GM12864 (cell line): ENCODE results near the gene FXYD6.

Source experiments
- DNase-seq: peaks from one replicate; pipeline ENCODE4 v3.0.0-alpha.2; 2011; ENCODE audit warnings: low read depth
- H3K4me3 ChIP-seq: 2 replicates; pipeline ENCODE4 v1.5.1; 2011; ENCODE audit warnings: mild to moderate bottlenecking, low read depth, low read length, control low read depth
- TF ChIP-seq, protein P1 (sequence below): IDR thresholded peaks from 2 replicates; pipeline ENCODE4 v1.5.1; 2011; ENCODE audit warnings: low read depth, mild to moderate bottlenecking, moderate library complexity, low read length, control low read depth, inconsistent platforms; ENCODE audit errors: missing control alignments

Gene FXYD6

DNA sequence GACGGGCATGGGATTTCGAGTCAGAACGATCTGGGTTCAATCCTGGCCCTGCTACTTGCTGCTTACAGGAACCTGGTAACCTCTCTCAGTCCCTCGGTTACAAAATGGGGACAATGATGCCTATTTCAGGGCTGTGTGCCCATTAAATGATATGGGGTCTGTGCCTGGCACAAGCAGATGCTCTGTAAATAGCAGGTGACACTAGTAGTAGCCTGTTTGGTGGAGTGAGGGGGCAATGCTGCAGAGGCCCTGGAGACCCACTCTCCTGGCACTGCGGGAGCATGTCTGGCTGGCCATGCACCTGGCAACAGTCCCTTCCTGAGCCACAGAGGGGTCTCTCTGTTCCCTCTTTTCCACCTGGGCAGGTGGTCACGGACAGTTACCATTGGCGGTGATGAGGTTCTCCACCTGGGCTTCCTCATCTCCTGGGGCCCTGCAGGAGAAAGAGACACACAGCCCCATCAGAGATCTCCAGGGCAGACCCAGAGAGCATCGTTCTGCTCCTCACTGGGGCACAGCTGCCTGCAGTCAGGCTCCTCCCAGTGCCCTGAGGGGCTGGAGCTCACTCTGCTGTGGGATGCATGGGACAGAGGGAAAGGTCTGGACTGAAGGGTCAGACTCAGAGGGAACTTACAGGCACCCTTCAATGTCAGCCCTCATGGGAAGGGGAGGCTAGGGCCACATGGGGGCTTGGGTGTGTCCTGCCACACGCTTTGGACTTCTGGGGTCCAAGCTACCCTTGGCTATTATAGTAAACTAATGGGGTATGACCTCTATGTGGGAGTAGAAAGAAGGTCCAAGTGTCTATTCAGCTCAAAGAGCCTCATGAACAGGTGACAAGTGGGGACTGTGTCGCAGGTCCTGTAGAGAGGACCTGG lies 36.3 kb downstream of the FXYD6 start:
- TF ChIP-seq, protein P1, sequence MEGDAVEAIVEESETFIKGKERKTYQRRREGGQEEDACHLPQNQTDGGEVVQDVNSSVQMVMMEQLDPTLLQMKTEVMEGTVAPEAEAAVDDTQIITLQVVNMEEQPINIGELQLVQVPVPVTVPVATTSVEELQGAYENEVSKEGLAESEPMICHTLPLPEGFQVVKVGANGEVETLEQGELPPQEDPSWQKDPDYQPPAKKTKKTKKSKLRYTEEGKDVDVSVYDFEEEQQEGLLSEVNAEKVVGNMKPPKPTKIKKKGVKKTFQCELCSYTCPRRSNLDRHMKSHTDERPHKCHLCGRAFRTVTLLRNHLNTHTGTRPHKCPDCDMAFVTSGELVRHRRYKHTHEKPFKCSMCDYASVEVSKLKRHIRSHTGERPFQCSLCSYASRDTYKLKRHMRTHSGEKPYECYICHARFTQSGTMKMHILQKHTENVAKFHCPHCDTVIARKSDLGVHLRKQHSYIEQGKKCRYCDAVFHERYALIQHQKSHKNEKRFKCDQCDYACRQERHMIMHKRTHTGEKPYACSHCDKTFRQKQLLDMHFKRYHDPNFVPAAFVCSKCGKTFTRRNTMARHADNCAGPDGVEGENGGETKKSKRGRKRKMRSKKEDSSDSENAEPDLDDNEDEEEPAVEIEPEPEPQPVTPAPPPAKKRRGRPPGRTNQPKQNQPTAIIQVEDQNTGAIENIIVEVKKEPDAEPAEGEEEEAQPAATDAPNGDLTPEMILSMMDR = no peak
- DNase-seq = no peak
- H3K4me3 ChIP-seq = no peak overlapping the region

DNA sequence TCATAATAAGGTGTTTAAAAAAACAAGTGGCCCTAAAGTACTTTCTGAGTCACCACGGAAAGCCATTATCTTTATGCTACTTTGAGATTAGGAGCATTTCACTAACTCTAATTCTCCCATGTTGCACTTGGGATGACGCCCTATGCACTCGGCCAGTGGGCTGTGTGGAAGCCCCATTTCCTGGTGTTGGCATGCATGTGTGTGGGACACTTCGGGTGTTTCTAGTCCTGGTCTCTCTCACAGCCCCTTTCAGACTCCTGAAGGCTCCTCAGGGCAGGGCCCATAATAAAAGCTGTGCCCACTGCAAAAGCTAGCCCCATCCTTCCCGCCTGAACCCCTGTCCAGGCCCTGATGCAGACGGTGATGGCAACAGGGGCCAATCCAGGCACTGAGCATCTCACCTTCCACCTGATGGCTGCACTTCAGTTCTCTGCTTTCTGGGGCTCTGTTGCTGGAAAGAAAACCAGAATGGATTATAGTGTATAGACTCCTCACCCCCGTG lies 37.0 kb downstream of the FXYD6 start:
- TF ChIP-seq, protein P1 = no peak

DNA sequence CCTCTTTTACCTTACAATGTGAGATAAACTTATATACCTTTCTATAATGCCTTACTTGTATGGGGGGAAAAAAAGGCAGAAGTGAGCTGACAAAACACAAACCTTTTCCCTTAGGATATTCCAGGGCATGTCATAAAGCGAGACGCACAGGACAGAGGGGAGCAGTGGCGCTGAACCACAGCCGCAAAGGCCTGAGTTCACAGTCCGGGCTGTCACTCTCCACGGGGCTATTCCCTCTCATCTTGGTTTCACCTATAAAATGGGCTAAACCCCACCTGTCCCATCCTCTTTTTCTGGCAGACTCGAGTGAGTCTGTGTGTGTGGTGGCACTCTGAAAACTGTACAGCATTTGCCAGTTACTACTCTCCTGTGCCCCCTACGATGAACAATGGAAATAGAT lies 37.6 kb downstream of the FXYD6 start:
- no peak overlapping the region for H3K4me3 ChIP-seq
- TF ChIP-seq, protein P1 = no peak
- no peak for DNase-seq

More for the DNA sequence above, 37.0 kb downstream of the FXYD6 start:
- no peak overlapping the region for H3K4me3 ChIP-seq
- no peak for DNase-seq

DNA sequence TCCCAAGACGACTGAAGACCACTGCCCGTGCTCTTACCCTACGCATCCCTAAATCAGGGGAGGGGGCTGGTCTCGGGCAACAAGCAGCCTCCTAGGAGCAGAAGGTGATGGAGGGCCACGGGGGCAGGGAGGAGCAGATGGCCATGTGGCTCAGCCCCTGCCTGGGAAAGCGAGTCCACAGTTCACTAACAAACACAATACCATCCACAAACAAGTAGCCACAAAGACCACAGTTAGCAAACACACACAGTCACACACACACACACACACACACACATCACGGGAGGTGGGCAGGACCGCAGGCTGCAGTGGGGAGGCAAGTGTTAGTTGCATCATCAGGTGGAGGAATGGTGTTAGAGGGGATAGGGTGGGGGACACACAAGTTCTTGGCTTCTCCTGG lies 38.7 kb downstream of the FXYD6 start:
- DNase-seq = no peak
- H3K4me3 ChIP-seq = no peak overlapping the region
- TF ChIP-seq, protein P1 = no peak

DNA sequence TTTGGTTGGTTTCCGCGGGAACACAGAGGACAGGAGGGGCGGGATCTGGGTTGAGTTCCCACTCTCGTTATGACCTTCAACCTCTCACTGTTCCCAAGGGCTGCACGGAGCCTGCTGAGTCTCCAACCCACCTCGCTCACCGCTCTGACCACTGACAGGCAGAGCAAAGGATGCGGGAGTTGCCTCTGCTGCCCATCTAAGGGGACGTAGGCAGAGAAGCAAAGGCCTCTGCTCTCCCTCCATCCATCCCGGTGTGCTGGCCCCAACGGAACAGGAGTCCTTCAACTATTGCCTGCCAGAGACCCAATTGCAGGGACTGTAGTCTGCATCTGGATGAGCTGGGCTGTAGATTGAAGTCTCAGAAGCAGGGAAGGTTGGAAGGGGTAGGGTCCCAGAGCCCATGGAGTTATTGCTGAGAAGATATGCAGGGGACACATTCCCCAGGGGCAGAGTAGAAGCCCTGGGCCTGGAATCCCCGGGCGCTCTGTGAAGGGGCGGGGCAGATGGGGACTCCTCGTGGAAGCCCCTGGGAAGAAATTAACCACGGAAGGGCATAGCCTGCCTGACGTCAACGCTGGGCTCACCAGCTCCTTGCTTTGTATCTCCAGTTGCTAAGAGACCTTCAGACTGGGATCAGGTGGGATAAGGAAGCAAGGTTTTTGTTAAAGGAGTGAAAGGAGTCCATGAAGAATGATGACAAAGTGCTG lies 39.2 kb downstream of the FXYD6 start:
- TF ChIP-seq, protein P1 = no peak
- H3K4me3 ChIP-seq = no peak overlapping the region
- DNase-seq = no peak

DNA sequence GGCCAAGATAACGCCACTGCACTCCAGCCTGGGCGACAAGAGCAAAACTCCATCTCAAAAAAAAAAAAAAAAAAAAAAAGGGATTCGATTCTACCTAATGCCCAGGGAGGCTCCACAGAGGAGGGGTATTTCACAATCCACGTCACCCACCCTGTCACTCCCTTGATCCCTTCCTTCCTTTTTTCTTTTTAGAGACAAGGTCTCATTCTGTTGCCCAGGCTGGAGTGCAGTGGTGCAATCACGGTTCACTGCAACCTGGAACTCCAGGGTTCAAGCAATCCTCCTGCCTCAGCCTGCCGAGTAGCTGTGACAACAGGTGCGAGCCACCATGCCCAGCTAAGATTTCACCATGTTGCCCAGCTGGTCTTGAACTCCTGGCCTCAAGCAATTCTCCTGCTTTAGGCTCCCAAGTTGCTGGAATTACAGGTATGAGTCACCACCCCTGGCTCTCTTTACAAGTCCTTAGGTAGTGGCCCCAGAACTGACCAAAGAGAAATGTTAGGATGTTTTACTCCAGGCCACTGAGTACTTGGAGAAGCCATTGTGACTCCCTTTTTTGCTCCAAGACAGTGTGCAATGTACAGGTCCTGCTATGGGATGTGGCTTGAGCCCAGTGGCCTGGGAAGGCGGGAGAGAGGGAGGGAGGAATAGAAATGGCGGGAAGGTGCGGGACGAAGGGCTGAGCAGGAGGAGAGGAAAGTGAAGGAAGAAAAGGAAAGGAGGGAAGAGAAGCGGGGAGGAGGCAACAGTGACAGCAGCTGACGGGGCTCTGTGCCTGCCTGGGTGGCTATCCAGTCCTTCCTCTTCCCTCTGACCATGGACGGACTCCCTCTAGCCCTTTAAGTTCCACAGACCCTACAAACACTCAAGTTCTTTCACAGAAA lies 40.1 kb downstream of the FXYD6 start:
- TF ChIP-seq, protein P1 = no peak
- no peak overlapping the region for H3K4me3 ChIP-seq
- DNase-seq = no peak
